Loucy (cell line): ENCODE measurements around the gene DNASE1.

Source experiments
- CTCF ChIP-seq: fragments of 200-600 bp; sonication (generic); conservative IDR thresholded peaks from 2 replicates; pipeline ENCODE4 v1.5.1; 2014; ENCODE audit warnings: mild to moderate bottlenecking, antibody characterized with exemption, low read length
- EZH2phosphoT487 ChIP-seq: fragments of 200-600 bp; IDR thresholded peaks from 2 replicates; pipeline ENCODE4 v1.6.1; 2018; ENCODE audit warnings: antibody characterized with exemption, mild to moderate bottlenecking, moderate library complexity, borderline replicate concordance

DNA sequence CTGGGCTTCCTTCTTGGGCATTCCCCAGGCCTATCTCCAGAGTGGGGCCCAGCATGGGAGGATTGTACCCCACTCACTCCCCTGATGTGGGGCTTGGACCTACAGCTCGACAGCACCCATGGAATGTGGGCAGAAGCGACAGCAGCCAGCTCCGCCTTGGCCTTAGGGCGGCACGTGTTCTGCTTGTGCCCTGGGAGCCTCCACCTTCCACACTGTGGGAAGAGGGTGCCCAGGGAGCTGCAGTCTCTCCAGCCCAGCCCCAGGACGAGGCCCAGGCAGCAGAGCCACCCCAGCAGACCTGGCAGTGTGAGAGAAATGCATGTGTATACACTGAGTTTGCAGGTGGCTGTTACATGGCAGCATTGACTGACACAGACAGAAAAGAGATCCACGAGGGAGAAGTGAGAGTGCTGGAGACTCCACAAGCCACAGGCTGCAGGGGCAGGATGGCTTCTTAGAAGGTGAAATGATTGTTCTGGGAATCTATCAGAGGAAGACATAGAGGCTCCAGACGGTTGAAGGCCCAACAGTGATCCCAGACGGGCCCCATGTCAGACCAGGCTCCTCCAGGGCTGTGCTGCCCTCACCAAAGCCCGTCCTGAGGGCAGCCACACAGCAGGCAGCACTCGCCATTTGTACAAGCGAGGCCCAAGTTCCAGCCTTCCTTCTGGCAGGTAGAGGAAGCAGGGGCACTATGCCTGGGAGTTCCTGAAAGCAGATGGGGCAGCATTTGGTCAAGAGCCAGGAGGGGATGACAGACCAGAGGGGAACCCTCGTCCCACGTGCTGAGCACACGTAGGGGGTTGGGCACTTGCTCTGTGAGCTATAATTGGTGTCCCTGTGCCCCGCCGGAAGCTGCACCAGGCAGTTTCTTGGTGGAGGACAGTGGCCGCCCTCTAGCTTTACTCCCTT lies 2.8 kb upstream of the DNASE1 start:
- TF ChIP-seq CTCF, result no peak
- TF ChIP-seq EZH2phosphoT487, result no peak
